Measurements from ENCODE around the gene DCAF16.
"Not testable (repeated sequence)": the region's sequence is repeated elsewhere in the genome, so short reads cannot be mapped to it uniquely, and the experiment has no call there.

The DCAF16 gene

DNA sequence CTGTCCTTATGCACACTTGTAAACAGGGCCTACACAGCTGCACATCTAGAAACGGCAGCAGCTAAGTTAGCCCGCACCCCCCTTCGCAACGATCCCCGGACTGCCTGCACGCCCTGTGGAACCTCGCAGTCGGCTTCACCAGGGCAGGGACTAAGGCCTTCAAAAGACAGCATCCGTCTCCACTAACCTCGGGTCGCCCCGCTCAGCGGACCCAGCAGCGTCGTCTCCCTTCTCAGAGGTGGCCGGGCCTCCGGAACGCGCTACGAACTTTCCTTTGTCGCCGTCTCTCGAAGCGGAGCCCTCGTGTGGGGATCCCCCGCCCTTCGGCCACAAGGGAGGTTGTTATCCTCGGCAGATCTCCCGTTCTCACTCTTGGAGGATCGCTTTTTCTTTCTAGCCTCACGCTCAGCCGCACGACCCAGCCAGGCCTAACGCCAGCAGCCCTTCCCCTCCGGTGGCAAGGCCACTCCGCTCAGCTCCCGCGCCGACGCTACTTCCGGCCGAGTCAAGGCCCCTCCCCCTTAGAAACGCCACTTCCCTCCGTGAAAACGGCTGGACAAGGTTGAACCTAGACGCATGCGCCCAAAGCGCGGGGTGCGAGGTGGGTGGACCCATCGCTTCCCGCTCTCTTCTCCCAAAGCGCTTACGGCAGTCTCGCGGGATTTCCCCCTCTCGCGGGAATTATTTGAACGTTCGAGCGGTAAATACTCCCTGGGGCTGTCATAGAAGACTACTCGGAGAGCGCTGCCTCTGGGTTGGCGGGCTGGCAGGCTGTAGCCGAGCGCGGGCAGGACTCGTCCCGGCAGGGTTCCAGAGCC is at the start of gene DCAF16, which contains the start of gene NCAPG:
TSS of gene DCAF16 (minus strand) at position 498 of the 818 bp plus-strand sequence. CDS start 6,616 bp downstream, outside the sequence.
TSS of gene NCAPG (plus strand) at position 720 of the 818 bp plus-strand sequence. CDS start 99 bp downstream, outside the sequence.
- Mint-ChIP-seq H3K4me3 (peak within 1 kb of the TSS; percentile 91), H3K36me3 (ENCODE audit: low read depth) (peaks cover 17% of the 10 kb centered on the region), H3K27me3 (no peaks in the 10 kb centered on the region), H3K4me1 (ENCODE audit: low read depth) (peaks cover 56% of the 10 kb centered on the region), H3K27ac (peak within 1 kb of the TSS; percentile 94), H3K9me3 (no peaks in the 10 kb centered on the region)
- intact Hi-C loops (cut with micrococcal nuclease) = loop anchor here (1.0 to 2.0 kb wide), 2 partner anchors 212 to 232 kb away; no protein-coding TSS in a partner anchor

DNA sequence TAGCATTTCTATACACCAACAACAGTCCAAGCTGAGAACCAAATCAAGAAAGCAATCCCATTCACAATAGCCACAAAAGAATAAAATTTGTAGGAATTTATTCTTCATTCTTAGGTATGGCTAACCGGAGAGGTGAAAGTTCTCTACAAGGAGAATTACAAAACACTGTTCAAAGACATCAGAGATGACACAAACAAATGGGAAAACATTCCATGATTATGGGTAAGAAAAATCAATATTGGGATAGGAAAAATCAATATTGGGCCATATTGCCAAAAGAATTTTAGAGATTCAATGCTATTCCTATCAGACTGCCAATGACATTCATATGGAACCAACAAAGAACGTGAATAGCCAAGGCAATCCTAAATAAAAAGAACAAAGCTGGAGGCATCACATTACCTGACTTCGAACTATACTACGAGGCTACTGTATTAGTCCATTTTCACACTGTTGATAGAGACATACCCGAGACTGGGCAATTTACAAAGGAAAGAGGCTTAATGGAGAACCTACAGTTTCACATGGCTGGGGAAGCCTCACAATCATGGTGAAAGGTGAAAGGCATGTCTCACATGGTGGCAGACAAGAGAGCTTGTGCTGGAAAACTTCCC is 49.3 kb upstream of the DCAF16 start:
- peaks cover 19% of the 10 kb centered on the region for H3K9me3 Mint-ChIP-seq
- H3K27me3 Mint-ChIP-seq = no peaks in the 10 kb centered on the region
- no peaks in the 10 kb centered on the region for H3K4me1 Mint-ChIP-seq (ENCODE audit: low read depth)
- no peak overlapping the region for H3K4me3 Mint-ChIP-seq
- intact Hi-C loops (cut with micrococcal nuclease) = no loop called here
- H3K36me3 Mint-ChIP-seq (ENCODE audit: low read depth) = peaks cover 42% of the 10 kb centered on the region
- no peak overlapping the region for H3K27ac Mint-ChIP-seq

DNA sequence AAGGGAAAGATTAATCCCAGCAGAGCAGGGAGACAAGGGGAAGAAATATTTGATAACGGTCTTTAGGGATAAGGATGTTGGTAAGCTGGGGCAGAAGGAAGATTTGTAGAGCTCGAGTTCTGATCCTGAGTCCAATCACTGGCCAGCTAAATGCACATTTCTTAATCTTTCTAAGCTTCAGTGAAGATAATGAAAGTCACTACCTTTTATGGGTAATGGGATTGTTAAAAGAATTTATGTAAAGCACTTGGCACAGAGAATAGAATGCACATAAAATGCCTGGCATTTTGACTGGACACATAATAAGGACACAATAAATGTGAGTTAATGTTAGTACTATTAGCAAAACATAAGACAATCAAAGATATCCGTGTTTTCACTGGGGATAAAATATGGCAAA is 43.5 kb upstream of the DCAF16 start:
- no peaks in the 10 kb centered on the region for H3K4me1 Mint-ChIP-seq (ENCODE audit: low read depth)
- no peaks in the 10 kb centered on the region for H3K9me3 Mint-ChIP-seq
- H3K36me3 Mint-ChIP-seq (ENCODE audit: low read depth) = peaks cover 7% of the 10 kb centered on the region
- H3K27ac Mint-ChIP-seq = no peak overlapping the region
- intact Hi-C loops (cut with micrococcal nuclease) = no loop called here
- no peaks in the 10 kb centered on the region for H3K27me3 Mint-ChIP-seq
- no peak overlapping the region for H3K4me3 Mint-ChIP-seq

DNA sequence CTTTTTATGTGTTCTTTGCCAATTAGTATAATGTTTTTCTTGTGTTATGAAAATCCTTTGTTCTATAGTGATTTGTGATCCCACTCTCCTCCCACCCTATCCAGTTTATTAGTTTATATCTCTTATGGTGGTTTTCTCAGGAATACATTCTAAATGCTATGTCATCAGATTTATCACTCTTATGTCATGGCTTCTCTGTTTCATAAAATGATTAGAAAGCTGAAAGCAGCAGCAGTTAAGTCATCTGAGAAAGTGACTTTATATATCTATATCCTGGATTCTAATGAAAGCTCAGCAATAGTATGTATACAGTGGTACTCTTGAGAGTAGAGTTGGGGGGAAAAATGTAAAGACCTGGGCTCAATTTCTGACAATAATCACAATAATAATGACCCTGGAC is 41.4 kb upstream of the DCAF16 start:
- Mint-ChIP-seq H3K4me3 (no peak overlapping the region), H3K27ac (no peak overlapping the region), H3K9me3 (no peaks in the 10 kb centered on the region), H3K4me1 (ENCODE audit: low read depth) (no peaks in the 10 kb centered on the region), H3K36me3 (ENCODE audit: low read depth) (no peaks in the 10 kb centered on the region), H3K27me3 (no peaks in the 10 kb centered on the region)
- intact Hi-C loops (cut with micrococcal nuclease) = no loop called here

DNA sequence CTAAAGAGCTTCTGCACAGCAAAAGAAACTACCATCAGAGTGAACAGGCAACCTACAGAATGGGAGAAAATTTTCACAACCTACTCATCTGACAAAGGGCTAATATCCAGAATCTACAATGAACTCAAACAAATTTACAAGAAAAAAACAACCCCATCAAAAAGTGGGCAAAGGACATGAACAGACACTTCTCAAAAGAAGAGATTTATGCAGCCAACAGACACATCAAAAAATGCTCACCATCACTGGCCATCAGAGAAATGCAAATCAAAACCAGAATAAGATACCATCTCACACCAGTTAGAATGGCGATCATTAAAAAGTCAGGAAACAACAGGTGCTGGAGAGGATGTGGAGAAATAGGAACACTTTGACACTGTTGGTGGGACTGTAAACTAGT is 39.7 kb upstream of the DCAF16 start:
- H3K4me1 Mint-ChIP-seq (ENCODE audit: low read depth); H3K36me3 Mint-ChIP-seq (ENCODE audit: low read depth); intact Hi-C loops (cut with micrococcal nuclease); H3K9me3 Mint-ChIP-seq; H3K27ac Mint-ChIP-seq; H3K27me3 Mint-ChIP-seq; H3K4me3 Mint-ChIP-seq: not testable (repeated sequence)

DNA sequence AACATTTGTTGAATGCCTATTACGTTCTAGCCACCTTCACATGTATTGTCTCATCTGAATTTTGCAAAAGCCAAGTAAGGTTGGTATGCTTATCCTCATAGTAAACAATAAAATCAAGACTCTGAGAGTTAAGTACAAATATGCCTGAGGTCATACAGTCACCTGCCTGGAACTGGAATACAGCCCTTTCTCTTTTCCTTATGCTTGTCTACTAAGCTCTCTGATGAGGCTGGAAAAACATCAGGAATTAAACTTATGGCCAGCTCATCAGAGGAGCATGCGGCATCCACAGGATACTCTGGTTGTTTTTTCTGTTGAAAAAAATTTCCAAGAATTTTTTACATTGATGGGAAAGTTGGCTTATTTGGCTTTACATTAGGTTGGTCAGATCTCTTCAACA is 35.7 kb upstream of the DCAF16 start:
- intact Hi-C loops (cut with micrococcal nuclease) = no loop called here
- Mint-ChIP-seq H3K4me1 (ENCODE audit: low read depth) (no peaks in the 10 kb centered on the region), H3K36me3 (ENCODE audit: low read depth) (peaks cover 18% of the 10 kb centered on the region)

DNA sequence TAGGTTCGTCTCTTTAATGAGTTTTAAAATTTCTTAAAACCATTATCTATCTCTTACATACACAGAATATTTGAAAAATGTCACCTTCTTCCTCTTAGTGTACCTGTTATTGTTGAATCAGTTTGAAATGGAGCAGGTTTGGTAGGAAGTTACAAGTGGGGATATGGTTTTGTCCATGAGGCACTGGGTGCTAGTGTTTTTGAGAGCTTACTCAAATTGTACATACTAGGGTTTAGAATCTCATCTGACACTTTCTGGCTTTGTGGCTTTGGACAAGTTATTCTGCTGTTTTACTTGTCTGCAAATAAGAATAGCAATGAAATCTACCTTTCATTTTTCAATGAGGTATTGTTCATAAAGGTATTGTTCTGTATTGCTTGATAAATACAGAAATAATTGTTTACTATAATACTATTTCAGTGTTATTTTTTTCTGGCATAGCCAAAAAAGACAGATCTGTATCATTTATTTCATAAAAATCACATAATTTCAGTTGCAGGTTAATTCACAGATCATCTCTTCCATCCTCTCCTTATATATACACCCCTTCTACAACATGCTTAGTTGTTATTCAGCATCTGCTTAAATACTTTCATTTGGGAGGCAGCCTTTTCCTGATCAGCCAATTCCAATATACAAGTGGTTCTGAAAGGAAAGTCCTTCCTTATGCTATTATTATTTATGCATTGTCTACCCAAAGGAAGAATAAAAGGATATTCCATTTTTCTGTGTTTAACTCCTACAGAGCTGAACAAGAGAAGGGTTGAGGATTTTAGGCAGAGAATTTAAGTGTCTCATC is 13.5 kb upstream of the DCAF16 start:
- no peaks in the 10 kb centered on the region for H3K9me3 Mint-ChIP-seq
- H3K36me3 Mint-ChIP-seq (ENCODE audit: low read depth) = no peaks in the 10 kb centered on the region
- no peak overlapping the region for H3K4me3 Mint-ChIP-seq
- no peak overlapping the region for H3K27ac Mint-ChIP-seq
- H3K4me1 Mint-ChIP-seq (ENCODE audit: low read depth) = peaks cover 12% of the 10 kb centered on the region
- no peaks in the 10 kb centered on the region for H3K27me3 Mint-ChIP-seq
- intact Hi-C loops (cut with micrococcal nuclease) = no loop called here

More for the DNA sequence above, 35.7 kb upstream of the DCAF16 start:
- Mint-ChIP-seq H3K27ac (no peak overlapping the region), H3K27me3 (no peaks in the 10 kb centered on the region), H3K9me3 (no peaks in the 10 kb centered on the region), H3K4me3 (no peak overlapping the region)

DNA sequence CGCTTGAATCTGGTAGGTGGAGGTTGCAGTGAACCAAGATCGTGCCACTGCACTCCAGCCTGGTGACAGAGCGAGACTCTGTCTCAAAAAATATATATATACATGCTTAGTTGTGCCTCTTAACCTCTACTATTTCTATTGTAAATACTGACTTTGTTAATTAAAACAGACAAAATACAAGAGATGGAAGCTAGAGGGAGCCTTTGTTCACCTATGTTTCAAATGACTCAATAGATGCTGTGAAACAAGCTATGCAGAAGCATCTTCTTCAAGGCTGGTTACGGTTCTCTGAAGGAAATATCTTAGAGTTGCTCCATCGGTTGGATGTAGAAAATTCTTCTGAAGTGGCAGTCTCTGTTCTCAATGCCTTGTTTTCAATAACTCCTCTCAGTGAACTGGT is 6.5 kb upstream of the DCAF16 start:
- H3K9me3 Mint-ChIP-seq = no peaks in the 10 kb centered on the region
- intact Hi-C loops (cut with micrococcal nuclease) = loop anchor here (1.0 to 2.0 kb wide), 2 partner anchors 550 to 776 kb away; no protein-coding TSS in a partner anchor
- no peaks in the 10 kb centered on the region for H3K36me3 Mint-ChIP-seq (ENCODE audit: low read depth)
- H3K27me3 Mint-ChIP-seq = no peaks in the 10 kb centered on the region
- no peak overlapping the region for H3K4me3 Mint-ChIP-seq
- peaks cover 18% of the 10 kb centered on the region for H3K4me1 Mint-ChIP-seq (ENCODE audit: low read depth)
- no peak overlapping the region for H3K27ac Mint-ChIP-seq

DNA sequence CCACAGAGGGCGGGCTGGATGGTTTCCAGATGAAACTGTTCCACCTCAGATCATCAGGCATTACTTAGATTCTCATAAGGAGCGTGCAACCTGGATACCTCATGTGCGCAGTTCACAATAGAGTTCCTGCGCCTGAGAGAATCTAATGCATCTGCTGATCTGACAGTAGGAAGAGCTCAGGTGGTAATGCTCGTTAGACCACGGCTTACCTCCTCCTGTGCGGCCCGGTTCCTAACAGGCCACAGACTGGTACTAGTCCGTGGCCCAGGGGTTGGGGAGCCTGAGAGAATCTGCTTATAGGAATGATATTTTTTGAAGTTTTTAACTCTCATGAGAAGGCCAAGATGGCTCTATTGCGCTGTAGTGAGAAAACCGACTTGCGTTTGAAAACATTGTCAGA is 5.6 kb upstream of the DCAF16 start:
- H3K27ac Mint-ChIP-seq = no peak overlapping the region
- H3K27me3 Mint-ChIP-seq = no peaks in the 10 kb centered on the region
- H3K36me3 Mint-ChIP-seq (ENCODE audit: low read depth) = no peaks in the 10 kb centered on the region
- H3K4me1 Mint-ChIP-seq (ENCODE audit: low read depth) = peaks cover 21% of the 10 kb centered on the region
- H3K9me3 Mint-ChIP-seq = no peaks in the 10 kb centered on the region
- no peak overlapping the region for H3K4me3 Mint-ChIP-seq
- intact Hi-C loops (cut with micrococcal nuclease) = loop anchor here (2.0 kb wide), 1 partner anchor 551 kb away; no protein-coding TSS in a partner anchor

DNA sequence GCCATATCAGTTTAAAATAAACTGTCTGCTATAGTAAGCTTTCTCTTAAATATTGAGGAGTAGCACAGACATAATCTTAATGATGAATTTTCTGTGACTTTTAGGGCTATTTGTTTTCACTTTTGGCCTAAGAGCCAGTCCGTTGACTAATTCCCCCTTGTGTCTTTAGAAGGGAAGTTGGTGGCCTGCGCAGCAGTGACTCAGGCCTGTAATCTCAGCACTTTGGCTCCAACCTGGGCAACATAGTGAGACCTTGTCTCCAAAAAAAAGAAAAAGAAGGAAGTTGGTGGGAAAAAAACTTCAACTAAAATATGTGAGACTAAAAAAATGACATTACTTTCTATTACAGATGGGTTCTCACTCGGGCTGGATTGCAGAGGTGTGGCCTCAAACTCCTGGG is 3.6 kb upstream of the DCAF16 start:
- peak overlapping the region; percentile 78 for H3K27ac Mint-ChIP-seq
- H3K4me1 Mint-ChIP-seq (ENCODE audit: low read depth) = peaks cover 32% of the 10 kb centered on the region
- no peaks in the 10 kb centered on the region for H3K9me3 Mint-ChIP-seq
- H3K27me3 Mint-ChIP-seq = no peaks in the 10 kb centered on the region
- intact Hi-C loops (cut with micrococcal nuclease) = no loop called here
- H3K36me3 Mint-ChIP-seq (ENCODE audit: low read depth) = peaks cover 11% of the 10 kb centered on the region
- peak overlapping the region; percentile 4 for H3K4me3 Mint-ChIP-seq

DNA sequence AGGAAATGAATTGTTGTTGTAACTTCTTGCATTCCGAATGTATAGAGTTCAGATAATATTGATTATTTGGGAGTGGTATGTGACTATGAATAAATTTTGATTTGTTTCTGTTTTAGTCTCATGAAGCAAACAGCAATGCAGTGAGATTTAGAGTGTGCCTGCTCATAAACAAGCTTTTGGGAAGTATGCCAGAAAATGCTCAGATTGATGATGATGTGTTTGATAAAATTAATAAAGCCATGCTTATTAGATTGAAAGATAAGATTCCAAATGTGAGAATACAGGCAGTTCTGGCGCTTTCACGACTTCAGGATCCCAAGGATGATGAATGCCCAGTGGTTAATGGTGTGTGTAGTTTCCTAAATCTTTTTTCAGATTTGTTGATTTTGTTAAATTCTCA is 2.2 kb upstream of the DCAF16 start:
- Mint-ChIP-seq H3K27me3 (no peaks in the 10 kb centered on the region), H3K9me3 (no peaks in the 10 kb centered on the region), H3K4me3 (no peak overlapping the region), H3K27ac (no peak overlapping the region), H3K4me1 (ENCODE audit: low read depth) (peaks cover 35% of the 10 kb centered on the region), H3K36me3 (ENCODE audit: low read depth) (peaks cover 11% of the 10 kb centered on the region)
- intact Hi-C loops (cut with micrococcal nuclease) = no loop called here

DNA sequence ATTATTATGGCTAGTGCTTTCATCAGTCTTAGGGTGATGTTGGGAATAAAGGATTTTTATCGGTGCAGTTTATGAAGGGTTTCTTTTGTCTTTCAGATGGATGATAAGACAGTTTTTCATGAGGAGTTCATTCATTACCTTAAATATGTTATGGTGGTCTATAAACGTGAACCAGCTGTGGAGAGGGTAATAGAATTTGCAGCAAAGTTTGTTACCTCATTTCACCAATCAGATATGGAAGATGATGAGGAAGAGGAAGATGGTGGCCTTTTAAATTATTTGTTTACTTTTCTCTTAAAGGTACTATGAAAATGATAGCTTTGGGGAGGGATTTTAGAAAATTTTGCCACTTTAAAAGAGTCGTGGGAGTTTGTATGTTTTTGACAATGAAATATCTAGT is 1.6 kb upstream of the DCAF16 start:
- no peak overlapping the region for H3K4me3 Mint-ChIP-seq
- H3K9me3 Mint-ChIP-seq = no peaks in the 10 kb centered on the region
- intact Hi-C loops (cut with micrococcal nuclease) = no loop called here
- peaks cover 42% of the 10 kb centered on the region for H3K4me1 Mint-ChIP-seq (ENCODE audit: low read depth)
- peaks cover 13% of the 10 kb centered on the region for H3K36me3 Mint-ChIP-seq (ENCODE audit: low read depth)
- no peaks in the 10 kb centered on the region for H3K27me3 Mint-ChIP-seq
- H3K27ac Mint-ChIP-seq = no peak overlapping the region

DNA sequence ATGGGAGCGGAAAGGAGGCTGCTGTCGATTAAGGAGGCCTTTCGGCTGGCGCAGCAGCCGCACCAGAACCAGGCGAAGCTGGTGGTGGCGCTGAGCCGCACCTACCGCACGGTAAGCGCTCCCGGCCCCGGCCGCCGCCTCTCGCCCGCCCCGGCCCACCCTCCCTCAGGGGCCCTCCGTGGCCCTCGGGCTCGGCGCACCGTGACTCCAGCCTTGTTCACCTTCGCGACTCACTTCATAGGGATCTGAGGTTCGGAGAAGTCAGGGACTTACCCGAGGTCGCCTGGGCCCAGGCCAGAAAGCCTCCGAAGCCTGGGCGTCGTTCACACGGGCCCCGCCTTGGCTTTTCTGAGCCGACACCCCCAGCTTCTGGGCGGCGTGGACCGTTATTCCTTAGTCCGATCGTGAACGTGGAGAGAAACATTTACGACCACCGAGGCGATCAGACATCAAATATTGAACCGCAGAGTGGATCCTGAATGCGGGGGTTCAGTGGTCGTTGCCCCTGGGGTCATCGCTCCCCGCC is 584 bp upstream of the DCAF16 start:
- peaks cover 17% of the 10 kb centered on the region for H3K36me3 Mint-ChIP-seq (ENCODE audit: low read depth)
- H3K27me3 Mint-ChIP-seq = no peaks in the 10 kb centered on the region
- H3K27ac Mint-ChIP-seq = peak overlapping the region; percentile 94
- H3K4me1 Mint-ChIP-seq (ENCODE audit: low read depth) = peaks cover 52% of the 10 kb centered on the region
- intact Hi-C loops (cut with micrococcal nuclease) = loop anchor here (2.0 kb wide), 1 partner anchor 232 kb away; no protein-coding TSS in a partner anchor
- no peaks in the 10 kb centered on the region for H3K9me3 Mint-ChIP-seq
- peak overlapping the region; percentile 91 for H3K4me3 Mint-ChIP-seq
